RWPE1 (cell line): ENCODE measurements around the gene PHOX2A.
"Not testable (repeated sequence)": the region's sequence is repeated elsewhere in the genome, so short reads cannot be mapped to it uniquely, and the experiment has no call there.

Source experiments
- CTCF ChIA-PET: fragments of 350-600 bp; sonication (Branson Sonifier 250); formaldehyde crosslinking; extraction: SDS; loops from one replicate; lab custom pipeline; 2021; lab: Yijun Ruan, JAX
- POLR2A ChIA-PET: fragments of 400-600 bp; formaldehyde crosslinking; extraction: SDS; loops from one replicate; lab custom pipeline; 2020; ENCODE audit warnings: antibody characterized with exemption; ENCODE audit not compliant: low non-redundant PET; lab: Yijun Ruan, JAX
- DNase-seq: peaks from one replicate; pipeline ENCODE4 v3.0.0; 2012; ENCODE audit warnings: low spot score
- H3K27ac ChIP-seq: fragments of 450-650 bp; 2 replicates; pipeline ENCODE4 v1.5.1; 2017
- CTCF ChIP-seq: fragments of 450-650 bp; conservative IDR thresholded peaks from 2 replicates; pipeline ENCODE4 v1.5.1; 2017; ENCODE audit warnings: low read depth, mild to moderate bottlenecking

The PHOX2A gene

GRCh38 chr11:72220696-72221363 is 23.1 kb downstream of the PHOX2A start:
- ChIA-PET POLR2A (no interaction called here), CTCF (interaction anchor here (0.6 kb wide), 1 partner anchor 18 kb away, joined by 7 read pairs; no protein-coding TSS in a partner anchor)
- TF ChIP-seq CTCF = no peak
- no peak overlapping the region for H3K27ac ChIP-seq
- no peak for DNase-seq

- POLR2A ChIA-PET = no interaction called here
- CTCF ChIA-PET = no interaction called here
- TF ChIP-seq CTCF = no peak
- DNase-seq = no peak
- no peak overlapping the region for H3K27ac ChIP-seq
Observed at GRCh38 chr11:72218251-72218745, 25.7 kb downstream of the PHOX2A start.

- CTCF ChIA-PET = no interaction called here
- no peak overlapping the region for H3K27ac ChIP-seq
- POLR2A ChIA-PET = no interaction called here
- DNase-seq = no peak
- TF ChIP-seq CTCF = no peak
Observed at GRCh38 chr11:72217841-72218240, 26.1 kb downstream of the PHOX2A start.

- no peak within 1 kb of the TSS for H3K27ac ChIP-seq
- TF ChIP-seq CTCF = no peak
- no peak for DNase-seq
- ChIA-PET CTCF (interaction anchor here (0.6 kb wide), 2 partner anchors 20 to 33 kb away, joined by 3 to 4 read pairs; no protein-coding TSS in a partner anchor), POLR2A (no interaction called here)
Observed at GRCh38 chr11:72216638-72217037, 27.3 kb downstream of the PHOX2A start, which contains the start of gene FOLR2. Gene FOLR2 (plus strand): TSS chr11:72216794. CDS start chr11:72218585, 1,791 bp downstream.

GRCh38 chr11:72209101-72209500 is 34.9 kb downstream of the PHOX2A start:
- ChIA-PET CTCF (no interaction called here), POLR2A (no interaction called here)
- TF ChIP-seq CTCF = no peak
- DNase-seq = no peak
- H3K27ac ChIP-seq = no peak overlapping the region

- no peak for TF ChIP-seq CTCF
- CTCF ChIA-PET = no interaction called here
- POLR2A ChIA-PET = no interaction called here
- no peak for DNase-seq
- no peak overlapping the region for H3K27ac ChIP-seq
Observed at GRCh38 chr11:72208281-72208680, 35.7 kb downstream of the PHOX2A start.

GRCh38 chr11:72206794-72207193 is 37.2 kb downstream of the PHOX2A start:
- POLR2A ChIA-PET, DNase-seq, H3K27ac ChIP-seq: not testable (repeated sequence)
- CTCF ChIA-PET = interaction anchor here (0.6 kb wide), 1 partner anchor 63 kb away, joined by 3 read pairs; no protein-coding TSS in a partner anchor
